Activated T-cell treated with anti-CD3 and anti-CD28 coated beads, Interleukin-2, amount 50 U/mL, for 1 hour (primary cell): ENCODE measurements around the gene RIC8B.
"Not testable (repeated sequence)": the region's sequence is repeated elsewhere in the genome, so short reads cannot be mapped to it uniquely, and the experiment has no call there.

Experiments
- DNase-seq: peaks from one replicate; pipeline ENCODE4 v3.0.0-alpha.2; 2020

The RIC8B gene

DNA sequence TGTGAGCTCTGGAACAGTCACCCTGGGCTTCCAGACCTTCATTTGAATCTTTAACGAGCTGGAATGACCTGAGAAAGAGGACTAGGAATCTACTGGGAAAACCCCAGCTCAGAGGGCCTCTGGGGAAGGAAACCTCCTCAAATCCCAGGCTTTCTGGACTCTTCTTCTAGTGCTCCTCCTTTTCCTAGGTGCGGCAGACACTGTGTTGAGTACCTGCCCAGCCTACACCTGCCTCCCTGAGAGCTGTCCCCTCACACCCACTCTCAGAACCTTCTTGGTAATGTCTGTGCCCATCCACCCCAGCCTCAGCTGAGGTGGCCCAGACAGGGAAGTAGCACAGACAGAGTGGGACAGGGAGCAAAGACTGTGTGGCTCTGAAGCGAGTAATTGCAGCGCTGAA lies 133.4 kb downstream of the RIC8B start:
- no peak for DNase-seq

DNA sequence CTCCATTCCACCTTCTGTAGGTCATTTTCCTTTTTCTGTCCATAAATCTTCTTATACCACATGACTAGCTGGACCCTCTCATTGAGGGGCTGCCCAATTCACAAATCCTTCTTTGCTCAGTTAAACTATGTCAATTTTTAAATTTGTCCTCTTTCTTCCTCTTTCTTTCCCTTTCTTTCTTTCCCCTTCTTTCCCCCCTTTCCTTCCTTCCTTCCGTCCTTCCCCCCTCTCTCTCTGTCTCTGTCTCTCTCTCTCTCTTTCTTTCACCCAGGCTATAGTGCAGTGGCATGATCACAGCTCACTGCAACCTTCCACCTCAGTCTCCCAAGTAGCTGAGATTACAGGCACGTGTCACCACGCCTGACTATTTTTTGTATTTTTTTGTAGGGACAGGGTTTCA lies 134.1 kb downstream of the RIC8B start:
- no peak for DNase-seq

DNA sequence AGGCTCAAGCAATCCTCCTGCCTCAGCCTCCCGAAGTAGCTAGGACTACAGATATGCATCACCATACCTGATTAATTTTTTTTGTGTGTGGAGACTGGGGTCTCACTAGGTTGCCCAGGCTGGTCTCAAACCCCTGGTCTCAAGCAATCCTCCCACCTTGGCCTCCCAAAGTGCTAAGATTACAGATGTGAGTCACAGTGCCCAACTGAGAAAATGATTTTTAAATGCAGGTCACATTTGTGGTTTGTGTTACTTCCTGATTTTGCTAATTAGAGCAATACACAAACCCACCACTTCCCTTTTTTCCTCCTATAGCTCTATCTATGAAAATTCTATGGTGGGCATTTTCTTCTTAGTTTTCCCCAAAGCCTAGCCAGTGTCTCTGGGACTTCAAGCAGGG lies 135.7 kb downstream of the RIC8B start:
- no peak for DNase-seq

DNA sequence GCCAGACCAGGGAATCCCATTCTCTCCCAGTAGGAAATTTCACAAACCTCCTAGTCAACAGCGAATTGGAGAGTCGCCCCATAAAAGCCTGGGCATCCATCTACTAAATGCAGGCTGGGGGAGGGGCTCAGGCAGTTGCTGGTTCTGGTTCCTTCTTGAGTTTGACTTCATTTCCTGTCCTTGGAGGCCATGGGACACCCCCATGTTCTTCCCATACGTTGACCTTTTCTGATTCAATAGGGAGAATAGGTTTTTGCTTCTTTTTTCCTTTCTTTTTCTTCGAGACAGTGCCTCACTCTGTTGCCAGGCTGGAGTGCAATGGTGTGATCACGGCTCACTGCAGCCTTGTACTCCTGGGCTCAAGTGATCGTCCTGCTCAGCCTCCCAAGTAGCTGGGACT lies 137.1 kb downstream of the RIC8B start:
- no peak for DNase-seq

DNA sequence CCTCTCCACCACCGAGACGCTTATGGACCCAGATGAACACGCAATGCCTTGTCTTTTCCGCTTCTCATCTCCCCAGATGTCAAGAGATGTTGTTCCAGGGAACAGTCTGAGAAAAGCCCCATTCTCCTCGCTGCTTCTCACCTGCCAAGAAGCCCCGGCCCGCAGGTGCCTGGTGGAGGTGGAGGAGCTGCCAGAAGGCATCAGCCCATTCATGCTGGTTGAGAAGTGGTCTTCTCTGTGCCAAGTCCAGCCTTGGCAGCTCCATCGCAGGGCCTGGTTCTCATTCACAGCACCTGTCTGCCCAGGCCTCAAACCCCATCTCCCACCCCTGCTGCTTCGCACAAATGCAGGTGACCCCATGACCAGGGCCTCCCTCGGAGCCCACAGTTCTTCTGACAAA lies 139.0 kb downstream of the RIC8B start:
- DNase-seq, result no peak

DNA sequence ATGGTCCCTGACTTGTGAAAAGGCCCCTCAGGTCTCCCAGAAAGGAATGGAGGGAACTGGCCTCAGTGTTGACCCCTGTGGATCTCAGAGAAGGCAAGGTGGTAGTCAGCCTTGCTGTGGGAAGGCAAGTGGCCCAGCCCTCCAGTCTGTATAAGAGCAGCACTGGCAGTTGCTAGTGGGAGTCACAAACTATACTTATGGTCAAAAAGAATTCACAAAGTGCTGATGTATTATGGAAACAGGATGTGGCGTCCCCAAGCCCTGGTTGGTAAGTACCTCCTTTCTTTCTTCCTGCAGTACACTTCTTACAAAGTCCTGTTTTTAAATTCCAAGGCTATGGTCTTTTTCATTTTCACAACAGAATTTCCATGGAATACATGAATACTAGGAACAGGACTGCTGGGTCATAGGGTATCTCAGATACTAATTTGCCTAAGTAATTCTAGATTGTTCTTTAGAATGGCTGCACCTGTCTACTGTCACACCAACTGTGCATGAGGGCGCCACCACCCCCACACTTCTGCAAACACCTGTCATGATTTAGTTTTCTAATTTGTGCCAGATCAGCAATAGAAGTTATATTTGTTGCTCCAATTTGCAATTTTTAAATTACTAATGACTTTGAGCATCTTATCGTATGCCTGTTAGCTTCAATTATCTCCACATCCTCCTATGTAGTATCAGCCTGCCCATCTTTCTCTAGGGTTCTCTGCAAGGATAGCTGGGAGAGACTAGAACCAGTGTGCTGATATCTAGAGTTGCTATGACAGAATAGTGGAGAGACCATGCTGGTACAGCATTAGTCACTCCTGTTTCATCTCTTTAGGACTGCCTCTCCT lies 140.5 kb downstream of the RIC8B start:
- DNase-seq, result no peak

DNA sequence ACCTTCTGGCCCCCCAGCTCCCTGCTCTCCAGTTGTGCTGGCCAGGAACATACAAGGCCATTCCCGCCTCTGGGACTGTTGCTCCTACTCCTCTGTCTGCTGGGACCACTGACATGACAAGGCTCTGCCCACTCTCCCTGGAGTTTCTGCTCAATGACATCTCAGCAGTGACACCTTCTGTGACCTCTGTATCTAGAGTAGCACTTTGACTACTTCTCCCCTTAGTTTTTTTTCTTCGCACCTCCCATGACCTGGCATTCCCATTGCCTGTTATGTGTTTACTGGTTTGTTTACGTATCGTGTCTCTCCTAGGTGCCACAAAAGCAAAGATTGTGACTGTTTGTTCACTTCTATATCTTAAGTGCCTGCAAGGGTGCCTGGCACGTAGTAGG lies 141.1 kb downstream of the RIC8B start:
- no peak for DNase-seq

DNA sequence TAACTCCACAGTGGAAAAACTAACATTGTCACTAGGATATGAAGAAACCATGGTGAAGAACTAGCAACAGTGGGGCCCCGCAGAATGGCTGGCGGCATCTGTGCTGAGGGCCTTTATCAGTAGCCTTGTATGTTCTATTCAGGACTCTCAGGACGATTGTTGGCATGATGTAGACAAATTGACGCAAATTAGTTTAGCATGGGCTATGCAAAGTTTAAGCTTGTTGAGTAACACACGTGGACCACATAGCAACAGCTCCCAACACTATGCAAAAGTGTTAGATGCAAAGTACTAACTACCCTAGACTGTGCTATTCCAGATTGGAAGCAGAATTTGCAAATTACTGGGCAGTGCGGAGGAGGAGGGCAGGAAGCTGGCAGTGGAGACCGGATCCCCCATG lies 143.0 kb downstream of the RIC8B start:
- no peak for DNase-seq

DNA sequence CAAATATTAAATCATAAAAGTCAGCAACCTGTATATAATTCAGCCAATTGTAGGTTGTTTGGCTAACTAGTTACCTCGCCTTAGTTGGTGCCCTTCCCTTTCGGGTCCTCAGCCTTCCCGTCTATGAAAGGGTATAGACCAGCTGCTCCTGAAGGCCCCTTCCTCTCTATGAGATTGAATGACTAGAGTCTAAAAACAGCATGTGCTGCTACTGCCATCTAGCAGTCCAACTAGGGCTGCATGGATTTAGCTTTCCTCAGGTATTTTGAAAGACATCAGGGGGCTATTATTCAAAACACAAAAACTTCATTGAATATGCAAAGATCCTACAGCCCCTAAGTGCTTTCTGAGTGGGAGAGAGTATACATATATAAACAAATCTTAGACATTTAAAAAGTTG lies 144.3 kb downstream of the RIC8B start:
- DNase-seq, result no peak

DNA sequence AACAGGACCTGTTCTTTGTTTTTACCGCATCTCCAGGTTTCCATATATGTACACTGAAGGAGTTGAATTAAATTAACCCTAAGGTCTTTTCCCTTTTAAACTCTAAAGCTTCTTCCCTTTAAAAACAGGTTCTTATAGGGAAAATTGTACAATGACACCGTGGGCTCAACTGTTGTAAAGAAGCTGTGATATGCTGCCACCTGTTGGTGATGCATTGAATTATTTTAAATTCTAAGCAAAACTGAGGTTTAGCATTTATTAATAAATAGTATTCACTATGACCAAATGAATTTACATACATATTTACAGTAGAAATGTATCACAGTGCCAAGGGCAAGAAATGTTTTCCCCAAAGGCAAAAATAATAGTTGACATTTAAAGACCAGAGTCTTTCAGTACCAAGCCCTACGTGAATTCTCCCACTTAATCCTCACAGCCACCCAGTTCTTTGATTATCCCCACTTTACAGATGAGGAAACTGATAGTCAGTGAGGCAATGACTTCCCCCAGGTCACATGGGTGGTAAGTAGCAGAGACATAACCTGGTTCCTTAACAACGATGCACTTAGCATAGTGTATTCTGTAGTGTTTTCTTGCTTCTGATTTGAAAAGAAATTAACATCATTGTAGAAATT lies 145.5 kb downstream of the RIC8B start:
- no peak for DNase-seq

DNA sequence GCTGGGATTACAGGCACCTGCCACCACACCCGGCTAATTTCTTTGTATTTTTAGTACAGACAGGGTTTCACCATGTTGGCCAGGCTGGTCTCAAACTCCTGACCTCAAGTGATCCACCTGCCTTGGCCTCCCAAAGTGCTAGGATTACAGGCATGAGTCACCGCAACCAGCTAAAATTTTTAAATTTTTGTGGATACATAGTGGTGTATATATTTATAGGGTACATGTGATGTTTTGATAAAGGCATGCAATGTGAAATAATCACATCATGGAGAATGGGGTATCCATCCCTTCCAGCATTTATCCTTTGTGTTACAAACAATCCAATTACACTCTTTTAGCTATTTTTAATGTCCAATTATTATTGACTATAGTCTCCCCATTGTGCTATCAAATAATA lies 147.5 kb downstream of the RIC8B start:
- not testable (repeated sequence) for DNase-seq

DNA sequence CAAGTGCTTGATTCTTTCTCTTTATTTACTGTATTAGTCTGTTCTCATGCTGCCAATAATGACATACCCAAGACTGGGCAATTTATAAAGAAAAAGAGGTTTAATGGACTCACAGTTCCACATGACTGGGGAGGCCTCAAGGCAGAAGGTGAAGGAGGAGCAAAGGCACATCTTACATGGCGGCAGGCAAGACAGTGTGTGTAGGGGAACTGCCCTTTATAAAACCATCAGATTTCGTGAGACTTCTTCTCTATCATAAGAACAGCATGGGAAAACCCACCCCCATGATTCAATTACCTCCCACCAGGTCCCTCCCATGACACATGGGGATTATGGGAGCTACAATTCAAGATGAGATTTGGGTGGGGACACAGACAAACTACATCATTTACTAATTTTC lies 149.1 kb downstream of the RIC8B start:
- DNase-seq, result not testable (repeated sequence)

DNA sequence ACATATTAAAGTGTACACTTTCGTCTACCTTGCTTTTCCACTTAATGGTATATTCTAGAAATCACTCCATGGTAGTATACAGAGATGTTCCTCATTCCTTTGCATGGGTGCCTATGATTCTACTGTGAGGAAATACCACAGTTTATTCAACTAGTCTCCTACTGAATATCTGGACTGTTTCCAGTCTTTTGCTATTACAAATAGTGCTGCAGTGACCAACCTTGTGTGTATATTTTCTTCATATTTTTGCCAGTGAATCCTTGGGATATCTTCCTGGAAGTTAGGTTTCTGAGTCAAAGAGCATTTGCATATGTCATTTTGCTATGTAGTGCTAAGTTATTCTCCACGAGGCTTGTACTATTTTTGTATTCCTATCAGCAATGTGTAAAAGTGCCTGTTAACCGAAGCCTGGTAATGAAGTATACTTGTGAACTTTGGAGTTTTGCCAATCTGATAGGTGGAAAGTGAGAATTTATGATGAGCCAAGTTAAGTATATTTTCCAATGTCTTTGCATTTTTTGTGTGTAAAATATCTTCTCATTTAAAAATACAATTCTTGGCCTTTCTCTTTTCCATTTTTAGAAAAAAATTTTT lies 149.9 kb downstream of the RIC8B start:
- DNase-seq, result no peak

DNA sequence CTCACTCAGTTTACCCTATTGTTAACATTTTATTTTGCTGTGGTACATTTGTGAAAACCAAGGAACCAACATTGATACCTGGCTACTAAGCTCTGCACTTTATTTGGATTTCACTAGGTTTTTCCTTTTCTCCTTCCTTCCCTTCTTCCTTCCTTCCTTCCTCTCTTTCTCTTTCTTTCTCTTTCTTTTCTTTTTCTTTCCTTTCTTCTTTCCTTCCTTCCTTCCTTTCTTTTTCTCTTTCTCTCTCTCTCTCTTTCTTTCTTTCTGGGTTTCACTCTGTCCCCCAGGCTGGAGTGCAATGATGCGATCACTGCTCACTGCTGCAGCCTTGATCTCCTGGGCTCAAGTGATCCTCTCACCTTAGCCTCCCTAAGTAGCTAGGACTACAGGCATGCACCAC lies 152.2 kb downstream of the RIC8B start:
- no peak for DNase-seq

DNA sequence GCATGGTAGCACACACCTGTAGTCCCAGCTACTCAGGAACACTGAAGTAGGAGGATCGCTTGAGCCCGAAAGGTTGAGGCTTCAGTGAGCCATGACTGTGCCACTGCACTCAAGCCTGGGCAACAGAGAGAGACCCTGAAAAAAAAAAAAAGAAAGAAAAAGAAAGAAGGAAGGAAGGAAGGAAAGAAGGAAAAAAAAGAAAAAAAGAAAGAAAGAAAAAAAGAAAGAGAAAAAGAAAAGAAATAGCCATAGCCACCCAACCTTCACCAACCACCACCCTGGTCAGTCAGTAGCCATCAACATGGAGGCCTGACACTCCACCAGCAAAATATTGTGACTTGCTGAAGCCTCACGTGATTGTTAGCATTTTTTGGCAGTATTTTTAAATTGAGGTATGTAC lies 159.8 kb downstream of the RIC8B start:
- DNase-seq, result no peak
